Activated T-helper 1 cell treated with anti-CD3 and anti-CD28 coated beads, Interleukin-2, amount 50 U/mL, for 16 hours (primary cell): Measurements from ENCODE around the gene RPS6KA2.
A peak's percentile ranks its signal among the peaks of the same experiment; 100 is the strongest.
"Not testable (repeated sequence)": the region's sequence is repeated elsewhere in the genome, so short reads cannot be mapped to it uniquely, and the experiment has no call there.

Experiments used
- DNase-seq, 2 donors: peaks; one replicate each; pipeline ENCODE4 v3.0.0-alpha.2; 2020; ENCODE audit warnings: low read depth in 1 of 2, low spot score in 1 of 2

Gene RPS6KA2

GRCh38 chr6:166405386-166405785 lies 221.7 kb downstream of the RPS6KA2 start:
- no peak for DNase-seq

- DNase-seq: no peak
Observed at GRCh38 chr6:166402582-166403277, 224.3 kb downstream of the RPS6KA2 start.

- not testable (repeated sequence) for DNase-seq
Observed at GRCh38 chr6:166400649-166401250, 226.3 kb downstream of the RPS6KA2 start.

GRCh38 chr6:166400181-166400580 lies 226.9 kb downstream of the RPS6KA2 start:
- no peak for DNase-seq

GRCh38 chr6:166398348-166398747 lies 228.7 kb downstream of the RPS6KA2 start:
- no peak for DNase-seq

- no peak for DNase-seq
Observed at GRCh38 chr6:166397849-166398248, 229.2 kb downstream of the RPS6KA2 start.

GRCh38 chr6:166395778-166396177 lies 231.3 kb downstream of the RPS6KA2 start:
- DNase-seq: no peak

GRCh38 chr6:166395351-166395750 lies 231.7 kb downstream of the RPS6KA2 start:
- no peak for DNase-seq

- DNase-seq: no peak
Observed at GRCh38 chr6:166394036-166394892, 232.8 kb downstream of the RPS6KA2 start.

- no peak for DNase-seq
Observed at GRCh38 chr6:166393535-166393823, 233.6 kb downstream of the RPS6KA2 start.

GRCh38 chr6:166392755-166393534 lies 234.1 kb downstream of the RPS6KA2 start:
- DNase-seq: not testable (repeated sequence)

- no peak for DNase-seq
Observed at GRCh38 chr6:166389119-166389518, 237.9 kb downstream of the RPS6KA2 start.

GRCh38 chr6:166388290-166389004 lies 238.6 kb downstream of the RPS6KA2 start:
- DNase-seq: no peak

- no peak for DNase-seq
Observed at GRCh38 chr6:166387642-166388289, 239.3 kb downstream of the RPS6KA2 start.

- DNase-seq: not testable (repeated sequence)
Observed at GRCh38 chr6:166387098-166387497, 240.0 kb downstream of the RPS6KA2 start.

- no peak for DNase-seq
Observed at GRCh38 chr6:166386111-166386510, 240.9 kb downstream of the RPS6KA2 start.

GRCh38 chr6:166383802-166384363 lies 243.2 kb downstream of the RPS6KA2 start:
- peak in 1 of 2 donors; percentile 12 for DNase-seq

- DNase-seq: peak; percentile 79 to 92
Observed at GRCh38 chr6:166382933-166383801, 243.9 kb downstream of the RPS6KA2 start, which contains the start of gene MPC1. Gene MPC1 (minus strand): TSS chr6:166382940. CDS start chr6:166382876, 64 bp downstream.

GRCh38 chr6:166382500-166382932 lies 244.5 kb downstream of the RPS6KA2 start:
- DNase-seq: no peak
